Spleen (tissue), 7 donors: ENCODE results near the gene ATF1.

Experiments used
- CTCF ChIP-seq, 11 experiments: fragments of 200-600 bp in 7 of 11; fragments of 450-650 bp in 4 of 11; sonication (generic) in 4 of 11; IDR thresholded peaks in 8 of 11; conservative IDR thresholded peaks in 3 of 11; 1 replicate in 7 of 11; 2 replicates in 4 of 11; pipeline versions ENCODE4 v1.4.0 to v1.8.0; 2016 to 2021; ENCODE audit warnings: antibody characterized with exemption in 11 of 11, inconsistent platforms in 4 of 11, mild to moderate bottlenecking in 1 of 11
- POLR2A ChIP-seq, 3 donors: fragments of 450-650 bp; IDR thresholded peaks; one replicate each; pipeline ENCODE4 v1.5.1; 2017; ENCODE audit warnings: antibody characterized with exemption in 3 of 3, mild to moderate bottlenecking in 1 of 3
- POLR2AphosphoS5 ChIP-seq, 3 donors: sonication (generic); formaldehyde crosslinking; IDR thresholded peaks; one replicate each; pipeline ENCODE4 v1.5.1; 2017; ENCODE audit warnings: antibody characterized with exemption in 3 of 3
- donor health status: DM: no; HTN: no; CAD: no; lungs with moderate emphysema.
- donor health status: DM: no; HTN: no; CAD: no.
- donor health status: DM: no; HTN: no; CAD: no.

- no peak for TF ChIP-seq CTCF (IDR thresholded peaks at IDR 0.05 in 8 of 11, conservative IDR thresholded peaks at IDR 0.05 in 3 of 11)
- TF ChIP-seq POLR2AphosphoS5 (IDR thresholded peaks at IDR 0.05), result no peak
- no peak for TF ChIP-seq POLR2A (IDR thresholded peaks at IDR 0.05)
Observed at GRCh38 chr12:50751948-50752721, 11.8 kb upstream of the ATF1 start.
